HCT116 (cell line): ENCODE data around the gene WBP1. TPM values are rescaled to one million over a fixed set of nuclear protein-coding genes. Genes with fewer than 3 reads are reported as not detected.
A peak's percentile ranks its signal among the peaks of the same experiment; 100 is the strongest.

Experiments
- ATAC-seq: fragments of 200-7000 bp; cut with Tn5 transposase; 2 replicates; pipeline ENCODE4 v1.9.1; 2020; ENCODE audit warnings: mild to moderate bottlenecking, moderate library complexity
- BruUV-seq: library from RNA; stranded (reverse); fragments of 400-500 nt; replicated peaks from 2 replicates; lab custom pipeline; 2021; lab: Mats Ljungman, UMichigan
- CTCF ChIA-PET: fragments of 300-600 bp; sonication (Branson Sonifier 250); formaldehyde crosslinking; loops from one replicate; lab custom pipeline; 2021; ENCODE audit warnings: antibody characterized with exemption; lab: Charles Lee
- POLR2A ChIA-PET: fragments of 300-600, 350-600 bp; sonication (Branson Sonifier 250); formaldehyde crosslinking; loops from one replicate; lab custom pipeline; 2021; ENCODE audit warnings: antibody characterized with exemption; lab: Charles Lee
- RAD21 ChIA-PET, 2 experiments: fragments of 300-600 bp; sonication (Branson Sonifier 250); formaldehyde crosslinking; loops; one replicate each; lab custom pipeline; 2023; ENCODE audit warnings: low total read pairs in 2 of 2; ENCODE audit not compliant: uncharacterized antibody in 2 of 2, unreplicated experiment in 2 of 2, low non-redundant PET in 1 of 2; lab: Charles Lee
- DNase-seq: peaks from one replicate; pipeline ENCODE4 v3.0.0-alpha.2; 2010; ENCODE audit warnings: low read depth, low spot score
- H2AFZ ChIP-seq: fragments of 200-600 bp; shearing (Covaris generic), sonication (generic); 2 replicates; pipeline ENCODE4 v1.6.1; 2017; ENCODE audit warnings: low read depth, mixed run types, mixed read lengths, antibody characterized with exemption, low read length; ENCODE audit not compliant: poor library complexity, severe bottlenecking
- H3K27ac ChIP-seq: 2 replicates; pipeline ENCODE4 v1.5.1; 2012; ENCODE audit warnings: low read depth, low read length
- H3K27me3 ChIP-seq: fragments of 200-600 bp; sonication (generic); 2 replicates; pipeline ENCODE4 v1.6.1; 2016; ENCODE audit warnings: mixed run types, low read length, mixed read lengths; ENCODE audit not compliant: insufficient read depth
- H3K36me3 ChIP-seq, 2 experiments: fragments of 200-500 bp in 1 of 2; fragments of 200-600 bp in 1 of 2; sonication (Bioruptor generic) in 1 of 2; sonication (generic) in 1 of 2; 2 replicates each; pipeline versions ENCODE4 v1.5.1 to v1.6.1; 2014 to 2016; ENCODE audit warnings: low read length in 2 of 2, inconsistent platforms in 1 of 2, mixed read lengths in 1 of 2, mixed run types in 1 of 2; ENCODE audit not compliant: insufficient read depth in 2 of 2, control insufficient read depth in 1 of 2
- H3K4me1 ChIP-seq, 2 experiments: fragments of 200-600 bp in 1 of 2; sonication (generic) in 1 of 2; 2 replicates each; pipeline versions ENCODE4 v1.5.1 to v1.6.1; 2012 to 2017; ENCODE audit warnings: low read length in 2 of 2, inconsistent platforms in 1 of 2, mild to moderate bottlenecking in 1 of 2, mixed read lengths in 1 of 2, mixed run types in 1 of 2, moderate library complexity in 1 of 2; ENCODE audit not compliant: insufficient read depth in 2 of 2, control insufficient read depth in 1 of 2
- H3K4me2 ChIP-seq: fragments of 200-600 bp; sonication (generic); 2 replicates; pipeline ENCODE4 v1.6.1; 2017; ENCODE audit warnings: mixed run types, low read length, mixed read lengths
- H3K4me3 ChIP-seq, 2 experiments: fragments of 200-600 bp in 1 of 2; sonication (generic) in 1 of 2; replicated peaks in 1 of 2; 2 replicates each; pipeline ENCODE4 v1.5.1; 2011 to 2016; ENCODE audit warnings: low read length in 2 of 2, control low read depth in 1 of 2, low read depth in 1 of 2, mild to moderate bottlenecking in 1 of 2, mixed read lengths in 1 of 2, mixed run types in 1 of 2
- H3K79me2 ChIP-seq: fragments of 200-600 bp; sonication (generic); 2 replicates; pipeline ENCODE4 v1.6.1; 2017; ENCODE audit warnings: mild to moderate bottlenecking, mixed run types, low read length, moderate library complexity, mixed read lengths; ENCODE audit not compliant: insufficient read depth
- H3K9ac ChIP-seq: fragments of 200-600 bp; sonication (generic); 2 replicates; pipeline ENCODE4 v1.6.1; 2016; ENCODE audit warnings: low read length, mixed read lengths
- H3K9me2 ChIP-seq: fragments of 200-600 bp; sonication (generic), shearing (Covaris generic); 2 replicates; pipeline ENCODE4 v1.6.1; 2017; ENCODE audit warnings: mixed run types, mild to moderate bottlenecking, moderate library complexity; ENCODE audit not compliant: insufficient read depth
- H3K9me3 ChIP-seq, 2 experiments: fragments of 200-500 bp in 1 of 2; fragments of 200-600 bp in 1 of 2; sonication (Bioruptor generic) in 1 of 2; sonication (generic) in 1 of 2; 2 replicates each; pipeline ENCODE4 v1.6.1; 2014 to 2017; ENCODE audit warnings: low read length in 2 of 2, mixed read lengths in 2 of 2, inconsistent platforms in 1 of 2, low read depth in 1 of 2, mild to moderate bottlenecking in 1 of 2, mixed run types in 1 of 2, moderate library complexity in 1 of 2; ENCODE audit not compliant: control insufficient read depth in 1 of 2, insufficient read depth in 1 of 2
- H4K20me1 ChIP-seq: fragments of 200-600 bp; sonication (generic), shearing (Covaris generic); 2 replicates; pipeline ENCODE4 v1.6.1; 2017; ENCODE audit warnings: mixed run types, mild to moderate bottlenecking, moderate library complexity; ENCODE audit not compliant: insufficient read depth
- ATF3 ChIP-seq: IDR thresholded peaks from 2 replicates; pipeline ENCODE4 v1.6.1; 2012
- EZH2phosphoT487 ChIP-seq: fragments of 200-600 bp; IDR thresholded peaks from 2 replicates; pipeline ENCODE4 v1.6.1; 2018; ENCODE audit warnings: antibody characterized with exemption, borderline replicate concordance
- MAX ChIP-seq: IDR thresholded peaks from 2 replicates; pipeline ENCODE4 v1.6.1; 2012
- POLR2A ChIP-seq: IDR thresholded peaks from 2 replicates; pipeline ENCODE4 v1.7.0; 2011; ENCODE audit warnings: borderline replicate concordance; ENCODE audit not compliant: insufficient read depth, insufficient read length; ENCODE audit errors: extremely low read depth
- POLR2AphosphoS5 ChIP-seq: IDR thresholded peaks from 2 replicates; pipeline ENCODE4 v1.6.1; 2011; ENCODE audit warnings: mild to moderate bottlenecking, low read depth, low read length, moderate library complexity
- RAD21 ChIP-seq: IDR thresholded peaks from 2 replicates; pipeline ENCODE4 v1.6.1; 2012; ENCODE audit warnings: low read depth, mild to moderate bottlenecking
- SP1 ChIP-seq: IDR thresholded peaks from 2 replicates; pipeline ENCODE4 v1.6.1; 2012; ENCODE audit warnings: low read depth
- TCF7L2 ChIP-seq: IDR thresholded peaks from 2 replicates; pipeline ENCODE4 v1.7.0; 2011; ENCODE audit warnings: borderline replicate concordance, inconsistent platforms; ENCODE audit not compliant: insufficient read depth, insufficient read length; ENCODE audit errors: extremely low read depth
- ZFX ChIP-seq: fragments of 450-650 bp; IDR thresholded peaks from 2 replicates; pipeline ENCODE4 v1.6.1; 2017
- ZNF274 ChIP-seq: fragments of 200-500 bp; sonication (Bioruptor generic); IDR thresholded peaks from 2 replicates; pipeline ENCODE4 v1.6.1; 2014; ENCODE audit warnings: mild to moderate bottlenecking, low read depth, low read length, inconsistent platforms
- intact Hi-C: fragments of 100-400 bp; cut with micrococcal nuclease; formaldehyde crosslinking; loops from 2 replicates; pipeline ENCODE4 v1.10.0; 2022
- total RNA-seq: library from RNA; stranded (reverse); gene quantifications from one replicate; pipeline ENCODE4 v1.2.1, GENCODE V29; 2021; ENCODE audit not compliant: unreplicated experiment
- TF ChIP-seq, protein P1 (sequence below): IDR thresholded peaks from 2 replicates; pipeline ENCODE4 v1.6.1; 2011; ENCODE audit warnings: mild to moderate bottlenecking, low read length, moderate library complexity; ENCODE audit not compliant: insufficient replicate concordance; ENCODE audit errors: extremely low read depth

The WBP1 gene
- total RNA-seq, 1 experiment from 2014 or later, result 64.7 TPM

DNA sequence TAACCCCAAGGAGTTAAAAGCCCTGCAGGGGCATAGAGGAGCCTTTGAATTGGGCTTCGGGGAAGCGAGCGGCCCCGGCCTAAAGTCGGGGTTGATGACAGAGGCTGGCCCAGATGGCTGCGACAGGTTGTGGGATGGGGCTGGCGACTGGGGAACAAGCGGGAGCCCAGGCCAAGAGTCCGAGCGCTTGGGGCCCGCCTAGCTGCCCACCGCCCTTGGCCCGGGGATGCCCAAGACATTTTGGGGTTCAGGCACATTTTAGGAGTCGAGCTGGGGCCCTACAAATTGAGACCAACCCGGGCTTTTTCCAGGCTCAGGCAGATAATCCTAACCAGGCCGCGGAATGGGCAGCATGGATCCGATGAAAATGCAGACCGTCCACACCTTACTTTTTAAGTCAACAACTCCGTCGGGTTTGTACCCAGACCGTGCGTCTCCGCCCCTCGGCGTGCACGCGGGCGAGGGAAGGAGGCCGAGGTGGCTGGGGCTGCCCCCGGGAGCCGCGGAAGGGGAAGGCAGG, 17.0 kb upstream of the WBP1 start:
- Histone ChIP-seq H3K4me1 (peaks cover 29 to 47% of the 10 kb centered on the region in 2 experiments), H3K27me3 (no peaks in the 10 kb centered on the region), H3K4me2 (peak overlapping the region; percentile 91), H3K9me3 (no peaks in the 10 kb centered on the region), H4K20me1 (no peaks in the 10 kb centered on the region; the same call in 1 of the 2 replicates), H3K36me3 (peaks cover 0 to 13% of the 10 kb centered on the region in 2 experiments; a peak in 1 of 4 replicates), H3K79me2 (peaks cover 45% of the 10 kb centered on the region), H3K4me3 (peak overlapping the region; percentile 66 to 69), H3K9me2 (no peaks in the 10 kb centered on the region), H3K27ac (peak overlapping the region; percentile 99), H3K9ac (peak overlapping the region; percentile 78), H2AFZ (no peak overlapping the region)
- ATAC-seq (peak; percentile 9), DNase-seq (no peak)
- intact Hi-C loops, result no loop called here
- ChIA-PET RAD21 (no interaction called here), POLR2A (interaction anchor here (0.7 to 1.7 kb wide), 8 partner anchors 7 to 50 kb away, joined by 3 to 10 read pairs (median 4); partner anchors contain the start of genes INO80B and MRPL53), CTCF (interaction anchor here (1.3 to 1.4 kb wide), 3 partner anchors 41 to 106 kb away, joined by 3 to 6 read pairs (median 4); partner anchors contain the start of genes CCDC142 and TTC31)
- BruUV-seq, result TSS peak; percentile 46
- TF ChIP-seq POLR2A (no peak), EZH2phosphoT487 (no peak), RAD21 (no peak), ZFX (peak; percentile 58)

- DNase-seq (peak; percentile 82), ATAC-seq (peak; percentile 60)
- peak within 1 kb of the TSS; percentile 91 for H3K4me2 ChIP-seq
- H4K20me1 ChIP-seq, result no peaks in the 10 kb centered on the region; the same call in 1 of the 2 replicates
- H3K4me3 ChIP-seq, result peak within 1 kb of the TSS; percentile 66 to 69
- no peaks in the 10 kb centered on the region for H3K9me3 ChIP-seq
- ChIA-PET RAD21 (no interaction called here), POLR2A (interaction anchor here (0.9 to 3.0 kb wide), 8 partner anchors 10 to 62 kb away, joined by 3 to 13 read pairs (median 4); partner anchors contain the start of genes DCTN1, INO80B and WBP1), CTCF (no interaction called here)
- peaks cover 39% of the 10 kb centered on the region for H3K79me2 ChIP-seq
- H3K4me1 ChIP-seq, result peaks cover 29 to 47% of the 10 kb centered on the region in 2 experiments
- H3K9me2 ChIP-seq, result no peaks in the 10 kb centered on the region
- peak within 1 kb of the TSS; percentile 99 for H3K27ac ChIP-seq
- intact Hi-C loops, result no loop called here
- peak within 1 kb of the TSS; percentile 78 for H3K9ac ChIP-seq
- peak within 1 kb of the TSS; percentile 13 for H2AFZ ChIP-seq
- no TSS peak for BruUV-seq
- H3K36me3 ChIP-seq, result peaks cover 0 to 13% of the 10 kb centered on the region in 2 experiments; a peak in 1 of 4 replicates
- TF ChIP-seq EZH2phosphoT487 (no peak), MAX (no peak), ATF3 (no peak), ZNF274 (no peak), TCF7L2 (peak; percentile 91), RAD21 (no peak), SP1 (no peak), POLR2AphosphoS5 (peak; percentile 80), ZFX (peak; percentile 46; the same call in 1 of the 2 replicates)
- TF ChIP-seq, protein P1, sequence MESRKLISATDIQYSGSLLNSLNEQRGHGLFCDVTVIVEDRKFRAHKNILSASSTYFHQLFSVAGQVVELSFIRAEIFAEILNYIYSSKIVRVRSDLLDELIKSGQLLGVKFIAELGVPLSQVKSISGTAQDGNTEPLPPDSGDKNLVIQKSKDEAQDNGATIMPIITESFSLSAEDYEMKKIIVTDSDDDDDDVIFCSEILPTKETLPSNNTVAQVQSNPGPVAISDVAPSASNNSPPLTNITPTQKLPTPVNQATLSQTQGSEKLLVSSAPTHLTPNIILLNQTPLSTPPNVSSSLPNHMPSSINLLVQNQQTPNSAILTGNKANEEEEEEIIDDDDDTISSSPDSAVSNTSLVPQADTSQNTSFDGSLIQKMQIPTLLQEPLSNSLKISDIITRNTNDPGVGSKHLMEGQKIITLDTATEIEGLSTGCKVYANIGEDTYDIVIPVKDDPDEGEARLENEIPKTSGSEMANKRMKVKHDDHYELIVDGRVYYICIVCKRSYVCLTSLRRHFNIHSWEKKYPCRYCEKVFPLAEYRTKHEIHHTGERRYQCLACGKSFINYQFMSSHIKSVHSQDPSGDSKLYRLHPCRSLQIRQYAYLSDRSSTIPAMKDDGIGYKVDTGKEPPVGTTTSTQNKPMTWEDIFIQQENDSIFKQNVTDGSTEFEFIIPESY, result peak; percentile 30
- H3K27me3 ChIP-seq, result no peaks in the 10 kb centered on the region
Observed at GRCh38 chr2:74441690-74442482, 16.4 kb upstream of the WBP1 start, which contains the start of gene RTKN. RTKN (minus strand) TSS chr2:74441937; CDS start chr2:74441816, 121 bp downstream.
